Endothelial cell of hepatic sinusoid (primary cell): Measurements from ENCODE around the gene RNF157.

Experiments used
- in situ Hi-C: cut with HindIII; loops from 2 replicates; pipeline ENCODE4 v1.10.0; 2017; ENCODE audit warnings: low sequenced_read_pairs

The RNF157 gene

DNA sequence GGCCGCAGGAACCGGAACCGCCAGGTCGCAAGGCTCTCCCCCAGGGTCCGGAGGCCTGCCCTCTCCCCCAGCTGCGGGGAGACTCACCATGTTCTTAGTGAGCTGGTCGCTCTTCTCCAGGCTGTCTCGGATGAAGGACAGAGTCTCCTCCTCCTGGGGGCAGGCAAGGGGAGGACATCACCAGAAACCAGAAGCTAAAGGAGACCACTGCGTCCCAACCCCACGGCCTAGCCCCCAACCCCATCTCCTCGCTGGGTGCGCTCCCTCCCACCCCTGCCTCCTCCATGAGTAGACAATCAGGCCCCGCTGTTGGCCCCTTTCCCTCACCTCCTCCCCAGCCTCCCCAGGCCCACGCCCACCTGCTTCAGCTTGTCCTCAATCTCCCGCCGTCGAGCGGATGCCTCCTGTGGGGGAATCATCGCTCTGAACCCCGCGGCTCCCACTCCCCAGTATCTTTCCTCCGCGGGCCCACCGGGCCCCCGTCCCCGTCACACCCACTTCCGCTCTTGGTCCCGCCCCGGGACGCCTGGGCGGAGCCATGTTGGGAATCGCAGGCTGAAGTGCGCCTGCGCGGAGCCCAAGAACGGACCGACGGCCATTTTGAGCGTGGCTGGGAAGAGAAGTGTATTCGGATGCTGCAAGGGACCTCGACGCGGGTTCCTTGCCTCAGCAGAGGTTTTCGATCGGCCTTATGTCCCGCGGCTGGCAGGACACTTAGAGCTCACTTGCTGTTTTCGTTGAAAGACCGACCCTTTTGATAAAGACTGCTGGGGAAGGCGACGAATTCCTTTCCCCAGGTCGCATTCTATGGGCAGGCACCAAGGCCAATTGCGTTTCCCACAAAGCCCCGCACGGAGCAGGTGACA, 136.8 kb downstream of the RNF157 start, which contains the start of gene EXOC7:
EXOC7 (minus strand) TSS at position 514 of the 866 bp plus-strand sequence; CDS start at position 419, 95 bp downstream.
- in situ Hi-C loops: no loop called here

DNA sequence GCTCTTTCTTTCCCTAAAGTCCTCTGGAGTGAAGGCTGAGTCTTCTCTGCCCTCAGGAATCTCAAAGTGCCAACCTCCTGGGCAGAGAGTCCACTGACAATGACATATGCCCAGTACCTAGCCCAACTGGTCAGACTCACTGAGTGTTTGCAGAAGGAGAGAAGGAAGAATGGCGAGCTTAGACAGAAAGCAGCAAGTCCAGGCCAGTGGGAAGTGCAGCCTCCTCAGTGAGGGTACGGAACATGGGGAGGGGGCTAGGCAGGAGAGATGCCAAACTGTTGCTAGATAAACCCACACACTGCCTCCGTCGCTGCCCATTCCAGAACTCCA, 137.4 kb downstream of the RNF157 start:
- in situ Hi-C loops: no loop called here

- in situ Hi-C loops: no loop called here
Observed at GRCh38 chr17:76097716-76098295, 142.5 kb downstream of the RNF157 start.

DNA sequence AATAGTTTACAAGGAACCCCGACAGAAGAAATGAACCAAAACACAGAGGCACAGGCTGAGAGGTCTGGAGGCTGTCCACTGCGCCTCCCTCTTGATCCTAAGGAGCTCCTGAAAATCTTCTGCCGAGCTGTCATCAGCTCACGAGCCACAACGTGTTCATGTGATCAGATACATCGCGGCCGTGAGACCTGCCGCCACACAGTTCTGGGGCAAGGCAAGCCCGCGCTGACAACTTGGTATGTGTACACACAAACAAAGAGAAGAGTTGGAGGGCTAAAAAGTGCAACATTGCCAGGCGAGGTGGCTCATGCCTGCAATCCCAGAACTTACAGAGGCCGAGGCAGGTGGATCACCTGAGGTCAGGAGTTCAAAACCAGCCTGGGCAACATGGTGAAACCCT, 144.3 kb downstream of the RNF157 start:
- in situ Hi-C loops: no loop called here

- in situ Hi-C loops: no loop called here
Observed at GRCh38 chr17:76094046-76094445, 146.2 kb downstream of the RNF157 start.

DNA sequence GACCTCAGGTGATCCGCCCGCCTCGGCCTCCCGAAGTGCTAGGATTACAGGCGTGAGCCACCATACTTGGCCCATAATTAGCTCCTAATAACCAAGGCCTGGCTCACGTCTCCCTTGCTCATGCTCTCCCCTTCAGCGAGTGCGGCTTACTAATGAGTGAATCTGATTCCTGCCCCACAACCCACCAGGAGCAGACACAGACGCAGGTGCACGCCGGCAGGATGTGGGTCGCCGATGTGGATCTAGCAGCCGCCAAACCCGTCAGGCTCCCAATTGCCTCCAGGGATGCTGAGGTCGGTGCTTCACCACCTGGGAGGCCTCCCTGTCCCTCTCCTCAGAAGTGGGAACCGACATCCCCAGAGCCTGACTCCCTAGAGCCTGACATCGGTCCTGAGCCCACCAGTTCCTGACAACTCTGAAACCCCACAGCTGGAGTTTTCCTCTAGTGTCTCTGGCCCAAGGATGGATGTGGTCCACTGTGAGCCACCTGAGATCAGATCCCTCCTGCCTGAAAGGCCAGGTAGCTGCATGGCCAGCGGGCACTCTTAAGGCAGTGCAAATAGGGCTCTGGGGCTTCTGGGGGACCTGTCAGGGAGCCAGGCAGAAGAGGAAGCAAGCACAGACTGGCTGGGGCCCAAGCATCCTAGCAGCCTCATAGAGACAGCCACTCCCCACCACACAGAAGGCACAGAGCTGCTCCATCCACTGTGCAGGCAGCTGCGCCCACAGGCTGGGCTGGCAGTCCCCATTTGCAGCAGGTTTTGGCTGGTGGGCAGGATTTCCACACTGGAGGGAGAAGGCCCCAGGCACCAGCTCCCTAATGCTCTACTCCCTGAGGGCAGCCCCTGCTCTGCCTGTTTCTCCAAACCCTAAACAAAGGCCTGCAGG, 147.5 kb downstream of the RNF157 start:
- in situ Hi-C loops: no loop called here
